Esophagus muscularis mucosa (tissue), 4 donors: ENCODE data around the gene DPF3. TPM values are rescaled to one million over a fixed set of nuclear protein-coding genes. Genes with fewer than 3 reads are reported as not detected.

Experiments used
- DNase-seq: peaks from one replicate; pipeline ENCODE4 v3.0.0-alpha.2; 2017; ENCODE audit errors: extremely low spot score
- H3K27ac ChIP-seq, 4 donors: fragments of 200-600 bp; sonication (generic); replicated peaks in 1 of 4; 1 replicate in 3 of 4; 2 replicates in 1 of 4; pipeline ENCODE4 v1.5.1; 2016 to 2019; ENCODE audit warnings: mild to moderate bottlenecking in 1 of 4
- H3K27me3 ChIP-seq, 4 donors: fragments of 200-600 bp; sonication (generic); one replicate each; pipeline versions ENCODE4 v1.5.1 to v1.6.0; 2016 to 2019
- H3K36me3 ChIP-seq, 4 donors: fragments of 200-600 bp; sonication (generic); one replicate each; pipeline ENCODE4 v1.5.1; 2016 to 2019
- H3K4me1 ChIP-seq, 4 donors: fragments of 200-600 bp; sonication (generic); one replicate each; pipeline ENCODE4 v1.5.1; 2016 to 2019
- H3K4me3 ChIP-seq, 4 donors: fragments of 200-600 bp; sonication (generic); 1 replicate in 2 of 4; 2 replicates in 2 of 4; pipeline ENCODE4 v1.5.1; 2016 to 2019; ENCODE audit warnings: mild to moderate bottlenecking in 4 of 4, moderate library complexity in 1 of 4
- H3K9me3 ChIP-seq, 4 donors: fragments of 200-600 bp; sonication (generic); 1 replicate in 3 of 4; 2 replicates in 1 of 4; pipeline ENCODE4 v1.5.1; 2016 to 2019
- CTCF ChIP-seq, 3 experiments: fragments of 200-600 bp in 2 of 3; fragments of 450-650 bp in 1 of 3; sonication (generic) in 2 of 3; IDR thresholded peaks; one replicate each; pipeline ENCODE4 v1.5.1; 2017 to 2019; ENCODE audit warnings: antibody characterized with exemption in 3 of 3, mild to moderate bottlenecking in 2 of 3, moderate library complexity in 1 of 3
- EP300 ChIP-seq: sonication (generic); formaldehyde crosslinking; IDR thresholded peaks from one replicate; pipeline ENCODE4 v1.6.1; 2017; ENCODE audit warnings: antibody characterized with exemption
- POLR2A ChIP-seq: fragments of 450-650 bp; IDR thresholded peaks from one replicate; pipeline ENCODE4 v1.6.1; 2017; ENCODE audit warnings: antibody characterized with exemption, moderate library complexity, mild to moderate bottlenecking, low read depth
- POLR2AphosphoS5 ChIP-seq, 2 donors: sonication (generic); formaldehyde crosslinking; IDR thresholded peaks; one replicate each; pipeline ENCODE4 v1.6.1; 2017; ENCODE audit warnings: antibody characterized with exemption in 2 of 2
- WGBS: methylation state at CpG from one replicate; pipeline ENCODE4 v1.1.5; 2018; 5-methylcytosine and 5-hydroxymethylcytosine counted together
- intact Hi-C: fragments of 100-400 bp; cut with DNase I; formaldehyde crosslinking; loops from one replicate; pipeline ENCODE4 v1.15.1; 2023
- total RNA-seq, 4 donors: library from RNA; depleted of rRNA; stranded (reverse); fragments of >200 nt; gene quantifications; one replicate each; pipeline versions ENCODE4 v1.1.0 to v1.2.1, GENCODE V29; 2016

Gene DPF3
- total RNA-seq, 4 donors from 2014 or later = 0.78 to 2.5 (median 1.7) TPM

GRCh38 chr14:72615451-72616121 is 278.3 kb downstream of the DPF3 start:
- H3K36me3 ChIP-seq = no peaks in the 10 kb centered on the region
- peaks cover 33 to 60% (median 41%) of the 10 kb centered on the region in 4 donors for H3K4me1 ChIP-seq
- 63% methylated on average over 9 of the region's 9 CpGs for WGBS
- DNase-seq = peak; percentile 68
- no peak overlapping the region for H3K4me3 ChIP-seq
- peak overlapping the region in 3 of 4 donors; percentile 13 to 55 (median 15) for H3K27ac ChIP-seq
- no peaks in the 10 kb centered on the region for H3K27me3 ChIP-seq
- no peak for TF ChIP-seq POLR2AphosphoS5 (IDR thresholded peaks at IDR 0.05)
- no peak for TF ChIP-seq CTCF (IDR thresholded peaks at IDR 0.05)
- TF ChIP-seq POLR2A = no peak
- TF ChIP-seq EP300 = no peak
- no peaks in the 10 kb centered on the region for H3K9me3 ChIP-seq
- intact Hi-C loops = no loop called here

- H3K4me3 ChIP-seq = no peak overlapping the region
- TF ChIP-seq POLR2A (no peak), CTCF (IDR thresholded peaks at IDR 0.05) (no peak), EP300 (no peak), POLR2AphosphoS5 (IDR thresholded peaks at IDR 0.05) (no peak)
- H3K27me3 ChIP-seq = no peaks in the 10 kb centered on the region
- intact Hi-C loops = no loop called here
- peak; percentile 66 for DNase-seq
- 79% methylated on average over 11 of the region's 11 CpGs for WGBS
- no peaks in the 10 kb centered on the region for H3K36me3 ChIP-seq
- H3K4me1 ChIP-seq = peaks cover 33 to 60% (median 41%) of the 10 kb centered on the region in 4 donors
- H3K27ac ChIP-seq = peak overlapping the region in 3 of 4 donors; percentile 13 to 55 (median 48)
- H3K9me3 ChIP-seq = no peaks in the 10 kb centered on the region
These were observed 278.9 kb downstream of the DPF3 start for GRCh38 chr14:72614891-72615415.

GRCh38 chr14:72614365-72614764 is 279.5 kb downstream of the DPF3 start:
- WGBS = 83% methylated on average over 3 of the region's 3 CpGs

GRCh38 chr14:72613975-72614319 is 280.0 kb downstream of the DPF3 start:
- intact Hi-C loops = no loop called here
- no peaks in the 10 kb centered on the region for H3K27me3 ChIP-seq
- no peak for TF ChIP-seq CTCF (IDR thresholded peaks at IDR 0.05)
- TF ChIP-seq EP300 = no peak
- H3K9me3 ChIP-seq = no peaks in the 10 kb centered on the region
- peaks cover 33 to 60% (median 41%) of the 10 kb centered on the region in 4 donors for H3K4me1 ChIP-seq
- no peaks in the 10 kb centered on the region for H3K36me3 ChIP-seq
- H3K27ac ChIP-seq = no peak overlapping the region
- peak; percentile 62 for DNase-seq
- H3K4me3 ChIP-seq = no peak overlapping the region
- WGBS = 94% methylated on average over 2 of the region's 2 CpGs

More at GRCh38 chr14:72614365-72614764, 279.5 kb downstream of the DPF3 start:
- Histone ChIP-seq H3K27ac (no peak overlapping the region), H3K27me3 (no peaks in the 10 kb centered on the region), H3K36me3 (no peaks in the 10 kb centered on the region), H3K4me1 (peaks cover 33 to 60% (median 41%) of the 10 kb centered on the region in 4 donors), H3K9me3 (no peaks in the 10 kb centered on the region), H3K4me3 (no peak overlapping the region)
- no peak for DNase-seq
- TF ChIP-seq POLR2A (no peak), POLR2AphosphoS5 (IDR thresholded peaks at IDR 0.05) (no peak), EP300 (no peak)
- intact Hi-C loops = no loop called here

- peaks cover 30 to 58% (median 40%) of the 10 kb centered on the region in 4 donors for H3K4me1 ChIP-seq
- 69% methylated on average over 13 of the region's 13 CpGs for WGBS
- TF ChIP-seq POLR2A (no peak), CTCF (IDR thresholded peaks at IDR 0.05) (no peak), EP300 (no peak), POLR2AphosphoS5 (IDR thresholded peaks at IDR 0.05) (no peak)
These were observed 280.5 kb downstream of the DPF3 start for GRCh38 chr14:72613231-72613974.

More at GRCh38 chr14:72613231-72613974, 280.5 kb downstream of the DPF3 start:
- Histone ChIP-seq H3K4me3 (no peak overlapping the region), H3K27ac (no peak overlapping the region), H3K27me3 (no peaks in the 10 kb centered on the region), H3K9me3 (no peaks in the 10 kb centered on the region), H3K36me3 (no peaks in the 10 kb centered on the region)
- intact Hi-C loops = no loop called here
- peak; percentile 89 for DNase-seq
